Stimulated activated CD4-positive, alpha-beta T cell treated with anti-CD3 and anti-CD28 coated beads, Interleukin-12 subunit alpha, Interleukin-12 subunit beta, amount 100 ng/mL, for 48 hours (primary cell): ENCODE data around the gene P2RY14.
A peak's percentile ranks its signal among the peaks of the same experiment; 100 is the strongest.
"Not testable (repeated sequence)": the region's sequence is repeated elsewhere in the genome, so short reads cannot be mapped to it uniquely, and the experiment has no call there.

Experiments
- DNase-seq, 3 donors: peaks; one replicate each; pipeline ENCODE4 v3.0.0-alpha.2; 2020; ENCODE audit warnings: low read depth in 2 of 3, low spot score in 1 of 3

Gene P2RY14

GRCh38 chr3:151262871-151263525 lies 15.3 kb downstream of the P2RY14 start:
- DNase-seq = no peak

DNA sequence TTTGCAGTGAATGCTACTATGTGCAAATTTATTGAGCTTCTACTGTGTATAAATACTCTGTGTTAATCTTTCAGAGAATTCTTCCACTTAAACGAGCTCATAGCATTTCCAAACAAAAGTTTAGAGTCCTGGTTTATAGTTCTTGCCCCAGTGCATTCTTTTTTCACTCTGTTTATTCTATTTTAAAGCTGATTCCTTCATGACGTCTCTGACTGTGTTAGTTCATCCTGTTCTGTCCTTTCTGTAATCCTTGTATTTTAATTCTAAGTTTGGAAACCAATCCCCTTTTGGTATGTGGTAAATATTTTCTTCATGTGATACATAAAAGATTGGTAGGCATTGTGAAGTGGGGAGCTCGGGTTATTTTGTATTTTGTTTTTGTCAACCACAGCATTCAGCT lies 18.7 kb downstream of the P2RY14 start:
- no peak for DNase-seq

- DNase-seq = no peak
Observed at GRCh38 chr3:151256749-151257148, 21.6 kb downstream of the P2RY14 start.

- no peak for DNase-seq
Observed at GRCh38 chr3:151248772-151249337, 29.5 kb downstream of the P2RY14 start.

DNA sequence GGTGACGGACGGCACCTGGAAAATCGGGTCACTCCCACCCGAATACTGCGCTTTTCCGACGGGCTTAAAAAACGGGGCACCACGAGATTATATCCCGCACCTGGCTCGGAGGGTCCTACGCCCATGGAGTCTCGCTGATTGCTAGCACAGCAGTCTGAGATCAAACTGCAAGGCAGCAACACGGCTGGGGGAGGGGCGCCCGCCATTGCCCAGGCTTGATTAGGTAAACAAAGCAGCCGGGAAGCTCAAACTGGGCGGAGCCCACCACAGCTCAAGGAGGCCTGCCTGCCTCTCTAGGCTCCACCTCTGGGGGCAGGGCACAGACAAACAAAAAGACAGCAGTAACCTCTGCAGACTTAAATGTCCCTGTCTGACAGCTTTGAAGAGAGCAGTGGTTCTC lies 36.3 kb downstream of the P2RY14 start:
- DNase-seq = not testable (repeated sequence)

DNA sequence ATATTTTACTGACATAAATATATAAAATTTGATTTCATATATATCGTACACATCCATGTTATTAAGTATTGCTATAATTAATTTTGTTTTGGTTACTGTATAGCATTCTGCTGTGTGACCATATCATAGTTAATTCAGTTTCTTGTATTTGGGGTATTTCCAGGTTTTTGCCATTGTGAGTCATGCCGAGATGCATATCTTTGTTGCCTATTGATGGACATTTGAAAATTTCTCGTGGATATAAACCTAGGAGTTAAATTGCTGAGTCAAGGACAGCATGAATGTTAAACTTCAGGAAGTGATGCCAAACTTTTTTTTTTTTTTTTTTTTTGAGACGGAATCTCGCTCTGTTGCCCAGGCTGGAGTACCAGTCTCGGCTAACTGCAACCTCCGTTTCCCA lies 41.6 kb downstream of the P2RY14 start:
- no peak for DNase-seq

DNA sequence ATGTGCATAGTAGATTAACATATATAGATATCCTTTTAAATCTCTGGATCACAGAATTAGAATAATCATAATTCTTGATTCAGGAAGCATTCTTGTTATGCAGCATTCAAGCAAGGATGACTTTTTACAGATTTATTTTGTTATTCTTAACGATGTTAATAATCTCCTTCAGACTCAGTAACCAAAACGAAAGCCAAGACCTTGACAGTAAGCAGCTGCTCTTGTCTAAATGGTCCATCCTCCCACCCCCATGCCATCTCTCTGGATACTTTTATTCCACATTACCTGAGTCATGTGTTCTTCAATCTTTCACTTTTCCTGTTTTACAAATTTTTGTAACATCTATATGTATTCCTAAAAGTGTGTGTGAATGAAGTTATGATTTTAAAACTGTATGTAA lies 42.0 kb downstream of the P2RY14 start:
- no peak for DNase-seq

- no peak for DNase-seq
Observed at GRCh38 chr3:151234825-151235224, 43.5 kb downstream of the P2RY14 start.

DNA sequence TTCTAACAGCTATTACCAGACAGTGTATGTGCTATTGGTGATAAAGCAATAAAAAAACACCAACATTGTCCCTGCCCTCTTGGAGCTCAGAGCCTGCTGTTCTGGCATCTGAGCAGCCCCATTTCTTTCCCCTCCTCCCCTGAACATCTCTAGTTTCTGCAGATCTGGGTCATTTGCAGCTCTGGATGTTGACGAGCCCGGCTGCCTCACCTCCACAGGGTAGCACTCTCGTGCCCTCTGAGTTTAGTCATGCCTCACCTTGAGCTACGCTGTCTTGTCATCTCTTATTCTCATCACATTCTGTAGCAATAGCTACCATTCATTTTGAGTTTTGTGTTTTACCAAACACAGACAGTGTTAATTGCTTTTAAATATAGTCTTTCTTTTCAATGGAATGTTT lies 45.4 kb downstream of the P2RY14 start:
- DNase-seq = no peak

GRCh38 chr3:151232403-151232802 lies 45.9 kb downstream of the P2RY14 start:
- DNase-seq = not testable (repeated sequence)

DNA sequence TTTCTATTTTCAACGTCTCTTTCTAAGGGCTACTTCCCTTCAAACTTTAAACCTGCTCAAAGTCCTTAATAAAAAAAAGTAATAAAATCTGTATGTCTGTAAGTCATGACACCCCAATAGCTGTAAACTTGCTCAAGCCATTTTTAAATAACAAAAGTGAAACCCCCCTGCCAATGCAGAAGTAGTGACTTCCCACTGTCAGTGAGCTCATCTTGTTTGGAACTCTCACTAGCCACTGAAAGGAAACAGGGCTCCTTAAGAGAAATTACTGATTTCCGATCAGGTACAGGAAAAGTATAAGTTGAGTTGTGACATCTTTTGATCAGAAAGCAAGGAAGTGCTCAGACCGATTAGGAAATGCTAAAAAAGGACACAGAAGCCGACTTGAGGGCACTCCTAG lies 47.7 kb downstream of the P2RY14 start:
- no peak for DNase-seq

DNA sequence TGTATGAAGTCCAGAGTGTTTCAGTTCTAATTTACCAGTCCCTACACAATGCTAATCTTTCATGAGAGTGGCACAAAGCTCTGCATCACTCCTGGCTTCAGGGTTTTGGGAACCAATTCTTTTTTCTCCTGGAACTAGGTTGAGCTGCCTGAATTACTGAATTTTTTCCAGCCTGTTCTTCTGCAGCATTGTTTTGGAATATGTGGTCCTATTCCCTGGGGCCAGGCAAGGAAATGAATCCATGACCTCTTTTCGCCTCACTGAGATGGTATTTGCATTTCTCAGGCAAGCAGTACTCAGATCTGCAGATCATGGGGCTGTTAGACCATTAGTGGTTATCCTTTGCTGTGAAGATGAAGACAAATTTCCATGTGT lies 49.7 kb downstream of the P2RY14 start:
- DNase-seq = no peak

- DNase-seq = peak; percentile 65 to 90 (median 69)
Observed at GRCh38 chr3:151227807-151228665, 50.3 kb downstream of the P2RY14 start.

GRCh38 chr3:151227266-151227806 lies 51.0 kb downstream of the P2RY14 start:
- DNase-seq = no peak

GRCh38 chr3:151226825-151227224 lies 51.5 kb downstream of the P2RY14 start:
- DNase-seq = no peak

- DNase-seq = no peak
Observed at GRCh38 chr3:151226088-151226563, 52.2 kb downstream of the P2RY14 start.

DNA sequence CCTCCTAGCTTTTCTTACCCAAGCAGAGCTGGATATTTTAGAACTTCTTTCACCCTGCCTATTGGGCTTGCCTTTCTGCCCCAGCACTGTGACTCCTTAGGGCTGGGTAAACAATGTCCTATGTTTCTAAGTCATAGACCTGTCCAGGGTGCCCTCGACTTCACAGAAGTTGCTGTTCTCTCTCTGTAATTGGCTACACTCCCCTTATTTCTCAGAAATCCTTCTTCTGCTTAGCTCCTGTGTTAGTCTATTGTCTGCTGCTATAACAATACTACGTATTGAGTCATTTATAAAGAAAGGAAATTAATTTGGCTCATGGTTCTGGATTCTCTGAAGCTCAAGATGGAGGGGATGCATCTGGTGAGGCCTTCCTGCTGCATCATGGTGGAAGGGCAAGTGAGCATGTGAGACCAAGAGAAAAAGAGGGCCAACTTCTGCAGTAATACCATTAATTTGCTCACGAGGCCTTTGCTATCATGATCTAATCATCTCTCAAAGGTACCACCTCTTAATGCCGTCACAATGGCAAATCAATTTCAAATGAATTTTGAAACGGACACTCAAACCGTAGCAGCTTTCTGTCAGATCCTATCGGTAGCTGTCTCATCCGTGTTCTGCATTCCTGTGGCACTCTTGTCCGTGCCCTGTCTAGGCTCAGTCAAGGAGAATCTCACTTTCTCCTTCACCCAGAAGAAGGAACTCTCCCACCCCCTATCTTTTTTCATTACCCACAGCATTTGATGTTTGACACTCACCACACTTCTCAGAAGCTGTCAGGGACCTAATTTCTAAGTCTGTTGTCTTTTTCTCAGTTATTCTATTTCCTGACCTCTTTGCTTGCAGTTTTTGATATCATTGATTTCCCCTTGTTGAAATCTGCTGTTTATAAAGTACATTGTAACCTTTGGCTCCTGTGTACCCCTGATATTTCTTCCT lies 53.0 kb downstream of the P2RY14 start:
- no peak for DNase-seq

DNA sequence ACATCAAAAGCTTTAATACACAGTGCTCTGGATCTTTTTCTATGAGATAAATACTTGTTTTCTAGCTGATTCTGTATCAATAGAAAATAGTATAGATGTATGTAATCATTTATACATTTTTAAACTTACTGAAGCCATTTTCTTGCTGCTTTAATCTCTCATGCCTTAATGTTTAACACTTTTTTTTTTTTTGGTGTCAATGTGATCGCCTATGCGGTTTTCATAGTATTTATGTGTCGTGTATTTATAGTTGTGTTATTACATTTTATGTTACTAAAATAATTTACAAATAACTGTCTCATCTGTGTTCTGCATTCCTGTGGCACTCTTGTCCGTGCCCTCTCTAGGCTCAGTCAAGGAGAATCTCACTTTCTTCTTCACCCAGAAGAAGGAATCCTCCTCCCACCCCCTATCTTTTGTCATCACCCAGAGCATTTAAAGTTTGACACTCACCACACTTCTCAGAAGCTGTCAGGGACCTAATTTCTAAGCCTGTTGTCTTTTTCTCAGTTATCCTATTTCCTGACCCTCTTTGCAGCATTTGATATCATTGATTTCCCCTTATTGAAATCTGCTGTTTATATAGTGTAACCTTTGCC lies 54.0 kb downstream of the P2RY14 start:
- DNase-seq = no peak

- DNase-seq = no peak
Observed at GRCh38 chr3:151219056-151219455, 59.3 kb downstream of the P2RY14 start.

GRCh38 chr3:151218136-151218535 lies 60.2 kb downstream of the P2RY14 start:
- no peak for DNase-seq
